Ishikawa (cell line): ENCODE results near the gene PLG.

Source experiments
- CEBPB ChIP-seq: IDR thresholded peaks from 2 replicates; pipeline ENCODE4 v1.6.1; 2012
- EP300 ChIP-seq: IDR thresholded peaks from 2 replicates; pipeline ENCODE4 v1.6.1; 2012; ENCODE audit warnings: borderline replicate concordance
- FOXM1 ChIP-seq: IDR thresholded peaks from 2 replicates; pipeline ENCODE4 v1.6.1; 2012; ENCODE audit warnings: low read depth, borderline replicate concordance
- RAD21 ChIP-seq: IDR thresholded peaks from 2 replicates; pipeline ENCODE4 v1.6.1; 2012; ENCODE audit warnings: low read depth
- REST ChIP-seq: IDR thresholded peaks from 2 replicates; pipeline ENCODE4 v1.6.1; 2012; ENCODE audit warnings: low read depth, mild to moderate bottlenecking
- TAF1 ChIP-seq: IDR thresholded peaks from 2 replicates; pipeline ENCODE4 v1.6.1; 2012; ENCODE audit warnings: low read depth, mild to moderate bottlenecking

- no peak for TF ChIP-seq FOXM1
- TF ChIP-seq RAD21, result peak; percentile 92
- TF ChIP-seq EP300, result no peak
- TF ChIP-seq CEBPB, result no peak
- no peak for TF ChIP-seq TAF1
- TF ChIP-seq REST, result no peak
These were observed 48.2 kb downstream of the PLG start for GRCh38 chr6:160750276-160750689.
